Hepatocyte (in vitro differentiated cells): Measurements from ENCODE around the gene ADGRA1. TPM values are rescaled to one million over a fixed set of nuclear protein-coding genes. Genes with fewer than 3 reads are reported as not detected.

ENCODE experiments used
- DNase-seq: peaks from one replicate; pipeline ENCODE4 v3.0.0-alpha.2; 2016; ENCODE audit warnings: low spot score
- H2AFZ ChIP-seq: fragments of 200-600 bp; sonication (generic); 2 replicates; pipeline ENCODE4 v1.6.0; 2016; ENCODE audit warnings: antibody characterized with exemption, mild to moderate bottlenecking
- H3K27ac ChIP-seq: fragments of 200-600 bp; sonication (generic); 2 replicates; pipeline ENCODE4 v1.5.1; 2016; ENCODE audit warnings: mild to moderate bottlenecking
- H3K27me3 ChIP-seq: fragments of 200-600 bp; sonication (generic); 2 replicates; pipeline ENCODE4 v1.6.1; 2016
- H3K36me3 ChIP-seq: fragments of 200-600 bp; sonication (generic); replicated peaks from 2 replicates; pipeline ENCODE4 v1.5.1; 2016; ENCODE audit warnings: low read depth; ENCODE audit not compliant: insufficient read depth
- H3K4me1 ChIP-seq: fragments of 200-600 bp; sonication (generic); 2 replicates; pipeline ENCODE4 v1.5.1; 2016; ENCODE audit warnings: mild to moderate bottlenecking, moderate library complexity; ENCODE audit not compliant: insufficient read depth
- H3K4me2 ChIP-seq: fragments of 200-600 bp; sonication (generic); 2 replicates; pipeline ENCODE4 v1.6.0; 2016
- H3K4me3 ChIP-seq: fragments of 200-600 bp; sonication (generic); 2 replicates; pipeline ENCODE4 v1.5.1; 2016; ENCODE audit warnings: mild to moderate bottlenecking
- H3K79me2 ChIP-seq: fragments of 200-600 bp; sonication (generic); 2 replicates; pipeline ENCODE4 v1.6.0; 2017; ENCODE audit warnings: mild to moderate bottlenecking
- H3K9me2 ChIP-seq: fragments of 200-600 bp; sonication (generic); replicated peaks from 2 replicates; pipeline ENCODE4 v1.6.0; 2017; ENCODE audit warnings: mild to moderate bottlenecking; ENCODE audit not compliant: insufficient read depth
- H3K9me3 ChIP-seq: fragments of 200-600 bp; sonication (generic); 2 replicates; pipeline ENCODE4 v1.5.1; 2016; ENCODE audit warnings: low read depth, mild to moderate bottlenecking
- H4K20me1 ChIP-seq: fragments of 200-600 bp; sonication (generic); 2 replicates; pipeline ENCODE4 v1.6.0; 2016; ENCODE audit warnings: mild to moderate bottlenecking; ENCODE audit not compliant: insufficient read depth, poor library complexity, severe bottlenecking
- CTCF ChIP-seq: fragments of 200-600 bp; sonication (generic); IDR thresholded peaks from 2 replicates; pipeline ENCODE4 v1.5.1; 2016; ENCODE audit warnings: antibody characterized with exemption, mild to moderate bottlenecking; ENCODE audit not compliant: poor library complexity
- EZH2 ChIP-seq: fragments of 200-600 bp; sonication (generic); IDR thresholded peaks from 2 replicates; pipeline ENCODE4 v1.6.1; 2016; ENCODE audit warnings: antibody characterized with exemption, mild to moderate bottlenecking, borderline replicate concordance
- EZH2phosphoT487 ChIP-seq: fragments of 200-600 bp; sonication (generic); IDR thresholded peaks from one replicate; pipeline ENCODE4 v1.6.1; 2018; ENCODE audit warnings: antibody characterized with exemption, mild to moderate bottlenecking, low read depth, moderate library complexity; ENCODE audit not compliant: unreplicated experiment, severe bottlenecking
- WGBS: methylation state at CpG from one replicate; pipeline ENCODE4 v1.1.6; 2016; ENCODE audit warnings: low lambda C conversion rate; ENCODE audit errors: missing lambda C conversion rate; 5-methylcytosine and 5-hydroxymethylcytosine counted together
- polyA plus RNA-seq: library from polyadenylated mRNA; unstranded; fragments of >200 nt; fragmentation: Nextera tagmentation; extraction: Ambion mirVana; gene quantifications from 2 replicates; pipeline ENCODE4 v1.2.1, GENCODE V29; 2016
- total RNA-seq: library from RNA; depleted of rRNA; stranded (reverse); fragments of >200 nt; gene quantifications from 2 replicates; pipeline ENCODE4 v1.2.3, GENCODE V29; 2014

ADGRA1 gene
- total and polyA plus RNA-seq, 2 experiments from 2014 or later = 0.47 TPM; not detected in 1

GRCh38 chr10:133166828-133167692, 79.3 kb downstream of the ADGRA1 start:
- no peak for TF ChIP-seq EZH2phosphoT487
- TF ChIP-seq EZH2 = no peak
- no peak for TF ChIP-seq CTCF
- Histone ChIP-seq H3K9me3 (no peaks in the 10 kb centered on the region), H3K27me3 (no peaks in the 10 kb centered on the region), H3K4me3 (no peak overlapping the region), H3K79me2 (no peaks in the 10 kb centered on the region), H3K27ac (no peak overlapping the region), H3K4me2 (no peak overlapping the region), H3K4me1 (no peaks in the 10 kb centered on the region), H4K20me1 (no peaks in the 10 kb centered on the region), H3K36me3 (no peaks in the 10 kb centered on the region), H3K9me2 (no peaks in the 10 kb centered on the region), H2AFZ (no peak overlapping the region)
- 97% methylated on average over 63 of the region's 66 CpGs for WGBS
- no peak for DNase-seq

- Histone ChIP-seq H3K4me3 (no peak overlapping the region), H3K4me1 (no peaks in the 10 kb centered on the region), H3K79me2 (no peaks in the 10 kb centered on the region), H3K27me3 (no peaks in the 10 kb centered on the region), H3K4me2 (no peak overlapping the region), H4K20me1 (no peaks in the 10 kb centered on the region), H3K36me3 (no peaks in the 10 kb centered on the region), H3K9me2 (no peaks in the 10 kb centered on the region), H3K27ac (no peak overlapping the region), H2AFZ (no peak overlapping the region), H3K9me3 (no peaks in the 10 kb centered on the region)
- TF ChIP-seq CTCF (no peak), EZH2 (no peak), EZH2phosphoT487 (no peak)
- no peak for DNase-seq
- WGBS = 95% methylated on average over 34 of the region's 37 CpGs
Measured at GRCh38 chr10:133167693-133168616, 80.2 kb downstream of the ADGRA1 start.

GRCh38 chr10:133168617-133169031, 80.9 kb downstream of the ADGRA1 start:
- DNase-seq = no peak
- no peaks in the 10 kb centered on the region for H3K27me3 ChIP-seq
- no peaks in the 10 kb centered on the region for H4K20me1 ChIP-seq
- H3K36me3 ChIP-seq = no peaks in the 10 kb centered on the region
- no peaks in the 10 kb centered on the region for H3K9me2 ChIP-seq
- TF ChIP-seq EZH2phosphoT487 = no peak
- TF ChIP-seq EZH2 = no peak
- no peak for TF ChIP-seq CTCF
- no peaks in the 10 kb centered on the region for H3K79me2 ChIP-seq
- no peak overlapping the region for H3K4me3 ChIP-seq
- no peak overlapping the region for H2AFZ ChIP-seq
- WGBS = 93% methylated on average over 14 of the region's 14 CpGs
- no peaks in the 10 kb centered on the region for H3K4me1 ChIP-seq
- no peaks in the 10 kb centered on the region for H3K9me3 ChIP-seq
- H3K4me2 ChIP-seq = no peak overlapping the region
- no peak overlapping the region for H3K27ac ChIP-seq
